ENCODE measurements around the gene GULP1.

The GULP1 gene

GRCh38 chr2:188381614-188382013, 89.9 kb downstream of the GULP1 start:
- peak; percentile 39 for DNase-seq

DNA sequence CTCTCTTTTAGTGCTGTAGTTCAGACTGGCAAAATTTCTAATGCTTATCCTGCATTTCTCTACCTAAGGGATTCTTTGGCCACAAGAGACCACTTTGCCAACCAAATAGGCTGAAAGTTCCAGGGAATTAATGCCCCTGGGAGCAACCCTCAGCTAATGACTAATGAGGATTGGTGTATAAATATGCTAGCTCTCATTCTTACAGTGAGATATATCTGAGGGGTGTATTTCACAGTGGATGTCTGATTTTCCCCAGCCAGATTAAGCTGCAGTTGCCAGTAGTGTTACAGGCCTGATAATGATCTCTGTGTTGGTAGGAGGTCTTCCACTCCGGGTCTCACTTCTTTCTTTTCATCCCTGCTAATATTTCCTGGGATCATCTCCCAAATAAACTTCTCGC, 90.4 kb downstream of the GULP1 start:
- no peak for DNase-seq

DNA sequence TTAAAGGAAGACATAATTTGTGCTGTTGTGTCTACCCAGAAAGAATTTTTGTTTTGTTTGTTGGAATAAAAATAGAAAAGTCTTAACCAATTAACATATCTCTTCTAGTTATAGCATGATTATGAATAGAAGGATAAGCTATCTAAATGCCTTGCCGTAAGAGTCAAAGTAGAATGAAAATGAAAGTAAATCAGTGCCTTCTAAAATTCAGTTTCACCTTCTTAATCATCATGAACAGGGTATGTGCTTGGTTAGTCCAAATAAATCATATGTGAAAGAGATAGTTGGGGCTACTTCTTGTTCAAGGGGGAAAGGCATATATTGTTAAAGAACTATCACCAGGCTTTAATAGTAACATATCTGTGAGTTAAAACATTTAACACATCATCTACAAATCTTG, 91.5 kb downstream of the GULP1 start:
- DNase-seq, result no peak

- DNase-seq, result no peak
Observed at GRCh38 chr2:188385857-188386256, 94.2 kb downstream of the GULP1 start.

- DNase-seq, result no peak
Observed at GRCh38 chr2:188388831-188389230, 97.2 kb downstream of the GULP1 start.

- no peak for DNase-seq
Observed at GRCh38 chr2:188391354-188391753, 99.7 kb downstream of the GULP1 start.

GRCh38 chr2:188394931-188395472, 103.3 kb downstream of the GULP1 start:
- no peak for DNase-seq

DNA sequence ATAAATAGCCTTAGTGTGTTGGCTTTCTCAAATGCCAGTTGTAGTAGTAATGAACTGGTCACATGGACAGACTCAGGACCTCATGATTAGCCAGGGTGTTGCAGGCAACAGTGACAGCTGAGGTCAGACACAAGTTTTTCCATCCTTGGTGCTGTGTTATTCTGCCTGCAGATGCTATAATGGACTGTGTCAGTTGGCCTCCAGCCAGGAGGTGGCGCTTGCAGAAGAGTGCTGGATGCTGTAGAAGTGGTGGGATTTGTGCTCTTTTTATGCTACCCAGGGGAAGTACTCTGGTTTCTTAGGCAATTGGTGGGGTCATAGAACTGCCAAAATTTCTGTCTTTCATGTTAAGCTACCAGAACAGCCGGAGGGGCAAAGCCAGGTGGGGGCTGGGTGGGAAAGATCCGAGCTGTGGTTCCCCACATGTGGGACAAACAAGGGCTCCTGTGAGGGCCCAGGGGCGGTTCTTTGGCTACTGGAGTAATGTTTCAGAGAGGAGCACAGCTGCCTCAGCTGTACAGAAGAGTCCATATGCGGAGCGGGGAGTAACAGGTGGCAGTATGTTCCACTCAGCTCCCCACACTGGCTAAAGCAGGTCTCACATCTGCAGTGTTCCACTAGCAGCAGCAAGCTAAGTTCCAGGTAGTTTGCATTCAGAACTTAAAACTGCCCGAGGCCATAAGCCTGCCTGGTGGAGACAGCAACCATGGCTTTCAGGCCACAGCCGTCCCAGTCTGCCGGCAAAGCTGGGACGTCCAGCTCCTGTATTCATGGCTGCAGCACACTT, 104.4 kb downstream of the GULP1 start:
- DNase-seq, result no peak

DNA sequence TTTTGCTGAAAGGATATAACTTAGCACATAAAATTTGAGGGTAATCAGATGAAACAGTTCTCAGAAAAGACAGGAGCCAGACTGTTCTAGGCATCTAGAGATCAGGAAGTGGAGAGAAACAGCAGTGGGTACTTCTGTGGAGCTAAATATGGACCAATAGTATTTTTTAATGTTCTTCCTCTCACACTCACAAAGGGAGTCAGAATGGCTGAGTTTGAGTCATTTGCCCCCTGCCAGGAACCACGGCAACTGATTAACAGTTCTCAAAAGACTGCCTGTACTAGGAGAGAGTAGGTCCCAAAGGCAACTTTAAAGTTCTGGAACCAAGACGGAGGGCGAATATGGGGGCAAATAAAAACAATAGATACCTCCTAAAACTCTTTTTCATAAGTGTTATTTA, 107.5 kb downstream of the GULP1 start:
- DNase-seq, result no peak

- DNase-seq, result no peak
Observed at GRCh38 chr2:188403676-188404075, 112.0 kb downstream of the GULP1 start.

GRCh38 chr2:188404341-188405004, 112.8 kb downstream of the GULP1 start:
- no peak for DNase-seq

- no peak for DNase-seq
Observed at GRCh38 chr2:188406414-188406813, 114.7 kb downstream of the GULP1 start.

GRCh38 chr2:188410504-188411235, 119.0 kb downstream of the GULP1 start:
- no peak for DNase-seq

GRCh38 chr2:188412190-188412589, 120.5 kb downstream of the GULP1 start:
- no peak for DNase-seq

DNA sequence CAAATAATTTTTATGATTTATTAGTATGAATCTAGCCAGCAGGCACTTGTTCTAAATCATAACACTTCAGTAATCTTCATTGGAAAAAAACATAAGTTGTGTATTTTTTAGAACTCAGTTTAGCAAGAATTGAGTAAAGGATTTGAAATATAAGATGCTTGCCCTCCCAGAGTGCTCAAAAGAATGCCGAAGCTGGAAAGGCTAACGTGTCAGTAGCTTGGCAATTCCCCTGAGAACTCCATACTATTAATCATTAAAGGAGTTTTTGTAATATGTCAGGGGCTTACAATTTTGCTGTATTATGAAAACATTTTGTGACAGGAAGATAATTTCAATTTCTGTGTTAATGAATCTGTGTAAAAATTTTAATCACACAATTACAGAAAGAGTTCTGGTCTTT, 122.7 kb downstream of the GULP1 start:
- DNase-seq, result no peak

DNA sequence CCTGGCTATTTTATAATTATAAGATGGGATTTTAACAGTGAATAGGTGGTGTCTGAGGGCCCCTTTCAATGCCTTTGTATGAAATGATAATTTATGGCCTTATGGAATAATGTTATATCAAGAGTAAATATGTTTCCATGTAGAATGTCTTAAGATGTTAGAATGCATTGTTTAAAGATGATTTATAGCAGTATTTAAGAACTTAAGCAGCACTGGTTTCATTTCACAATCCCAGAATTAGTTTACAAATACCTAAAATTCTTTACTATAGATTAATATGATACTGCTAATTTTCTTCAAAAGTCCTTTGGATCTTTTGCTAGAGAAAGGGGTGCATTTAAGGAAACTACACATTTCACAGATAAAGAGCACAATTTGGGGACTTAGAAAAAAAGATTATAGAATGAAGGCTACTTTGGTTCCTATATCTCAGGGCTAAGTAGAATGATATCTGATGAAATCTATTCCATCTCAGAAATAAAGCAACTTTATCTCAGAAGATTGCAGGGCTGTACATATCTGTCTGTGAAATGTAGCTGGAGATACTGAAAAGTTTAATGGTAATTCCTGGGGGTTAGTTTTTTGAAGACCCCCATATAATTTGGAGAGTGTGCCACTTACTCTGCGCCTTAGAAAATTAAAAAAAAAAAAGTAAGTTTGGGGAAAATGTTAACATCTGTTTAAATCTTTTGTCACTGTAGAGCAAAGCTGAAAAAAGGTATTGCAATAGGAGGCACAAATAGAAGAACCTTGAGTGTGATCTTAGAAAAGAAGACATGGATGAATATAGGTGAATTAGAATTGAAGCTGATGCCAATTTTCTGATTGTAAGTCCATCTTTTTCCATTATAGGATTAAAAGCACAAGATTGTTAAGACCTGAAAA, 123.4 kb downstream of the GULP1 start:
- no peak for DNase-seq

GRCh38 chr2:188415754-188416083, 124.0 kb downstream of the GULP1 start:
- no peak for DNase-seq

- no peak for DNase-seq
Observed at GRCh38 chr2:188416367-188416766, 124.7 kb downstream of the GULP1 start.

- no peak for DNase-seq
Observed at GRCh38 chr2:188422726-188423125, 131.1 kb downstream of the GULP1 start.

GRCh38 chr2:188425266-188425665, 133.6 kb downstream of the GULP1 start:
- DNase-seq, result no peak

- DNase-seq, result no peak
Observed at GRCh38 chr2:188426121-188426520, 134.4 kb downstream of the GULP1 start.

DNA sequence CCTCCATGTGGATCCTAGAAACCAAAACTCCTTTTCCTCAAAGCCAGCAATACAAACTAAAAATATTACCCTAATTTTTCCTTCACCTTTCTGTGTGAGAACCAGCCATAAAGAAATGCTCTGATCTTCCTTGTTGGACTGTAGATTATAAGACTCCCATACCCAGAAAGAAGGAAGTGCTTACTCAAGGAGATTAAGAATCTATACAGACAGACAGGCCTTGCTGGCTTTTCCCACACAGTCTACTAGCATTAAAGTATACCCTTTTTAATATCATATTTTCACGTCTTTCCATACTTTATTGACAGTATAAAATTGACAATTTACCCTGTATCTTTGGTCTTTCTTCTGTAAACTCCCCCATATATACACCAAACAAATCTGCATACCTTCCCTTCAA, 139.0 kb downstream of the GULP1 start:
- no peak for DNase-seq

DNA sequence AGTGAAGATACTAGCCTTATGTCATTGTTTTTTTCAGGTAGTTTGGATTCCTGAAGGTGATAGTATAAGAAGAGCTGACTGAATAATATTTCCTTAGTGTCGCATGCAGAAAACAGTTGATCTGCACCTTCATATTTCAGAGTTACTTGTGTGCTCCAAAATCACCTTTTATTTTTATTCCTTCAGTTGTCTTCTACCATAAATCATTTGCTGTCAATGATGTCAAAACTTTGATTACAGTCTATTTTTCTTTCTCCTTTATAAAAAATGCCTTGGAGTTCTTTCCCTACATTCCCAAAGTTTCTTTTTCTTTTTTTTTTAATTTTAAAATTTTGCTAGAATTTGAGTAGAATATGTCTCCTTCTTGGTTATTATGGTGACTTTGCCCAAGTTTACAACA, 142.3 kb downstream of the GULP1 start:
- DNase-seq, result no peak
